Activated naive CD4-positive, alpha-beta T cell treated with anti-CD3 and anti-CD28 coated beads for 36 hours (primary cell): ENCODE results near the gene CDKN2D. TPM values are rescaled to one million over a fixed set of nuclear protein-coding genes. Genes with fewer than 3 reads are reported as not detected.
"Not testable (repeated sequence)": the region's sequence is repeated elsewhere in the genome, so short reads cannot be mapped to it uniquely, and the experiment has no call there.

ENCODE experiments used
- CTCF ChIA-PET: fragments of 350-600 bp; sonication (Branson Sonifier 250); formaldehyde crosslinking; loops from one replicate; lab custom pipeline; 2021; ENCODE audit warnings: antibody characterized with exemption; lab: Charles Lee
- DNase-seq: peaks from one replicate; pipeline ENCODE4 v3.0.0-alpha.2; 2020
- H3K27ac Mint-ChIP-seq: one replicate; pipeline ENCODE4 v1.8.0; 2021; ENCODE audit warnings: mild to moderate bottlenecking, mixed read lengths
- H3K27me3 Mint-ChIP-seq: one replicate; pipeline ENCODE4 v1.8.0; 2021; ENCODE audit warnings: low read depth, mixed read lengths
- H3K36me3 Mint-ChIP-seq: one replicate; pipeline ENCODE4 v1.8.0; 2021; ENCODE audit warnings: low read depth, mixed read lengths
- H3K4me1 Mint-ChIP-seq: one replicate; pipeline ENCODE4 v1.8.0; 2021; ENCODE audit warnings: low read depth, mixed read lengths
- H3K4me3 Mint-ChIP-seq: one replicate; pipeline ENCODE4 v1.8.0; 2021; ENCODE audit warnings: mild to moderate bottlenecking, moderate library complexity, mixed read lengths
- H3K9me3 Mint-ChIP-seq: one replicate; pipeline ENCODE4 v1.8.0; 2021; ENCODE audit warnings: mixed read lengths
- intact Hi-C: fragments of 100-400 bp; cut with micrococcal nuclease; formaldehyde crosslinking; loops from one replicate; pipeline ENCODE4 v1.15.1; 2023
- total RNA-seq, 2 experiments: library from RNA; stranded (reverse); gene quantifications; one replicate each; pipeline ENCODE4 v1.2.3, GENCODE V29; 2021

CDKN2D gene
- total RNA-seq, 2 experiments from 2014 or later: 69.2 to 75.2 TPM

- H3K36me3 Mint-ChIP-seq: peaks cover 1% of the 10 kb centered on the region
- no peaks in the 10 kb centered on the region for H3K9me3 Mint-ChIP-seq
- CTCF ChIA-PET: interaction anchor here (1.1 kb wide), 1 partner anchor 75 kb away, joined by 4 read pairs; no protein-coding TSS in a partner anchor
- no peak for DNase-seq
- H3K27ac Mint-ChIP-seq: no peak overlapping the region
- H3K4me3 Mint-ChIP-seq: no peak overlapping the region
- H3K4me1 Mint-ChIP-seq: peaks cover 8% of the 10 kb centered on the region
- no peaks in the 10 kb centered on the region for H3K27me3 Mint-ChIP-seq
- intact Hi-C loops: no loop called here
Measured at GRCh38 chr19:10575011-10575716, 6.4 kb upstream of the CDKN2D start.

- intact Hi-C loops: no loop called here
- Mint-ChIP-seq H3K4me3 (no peak overlapping the region), H3K27me3 (no peaks in the 10 kb centered on the region), H3K9me3 (no peaks in the 10 kb centered on the region), H3K4me1 (peaks cover 14% of the 10 kb centered on the region), H3K27ac (no peak overlapping the region), H3K36me3 (peaks cover 2% of the 10 kb centered on the region)
- no peak for DNase-seq
- CTCF ChIA-PET: interaction anchor here (4.0 kb wide), 1 partner anchor 125 kb away, joined by 15 read pairs; no protein-coding TSS in a partner anchor
Measured at GRCh38 chr19:10574462-10574861, 5.7 kb upstream of the CDKN2D start.

GRCh38 chr19:10573793-10574192 is 5.0 kb upstream of the CDKN2D start:
- intact Hi-C loops, DNase-seq, H3K27me3 Mint-ChIP-seq, H3K27ac Mint-ChIP-seq, H3K9me3 Mint-ChIP-seq, H3K4me3 Mint-ChIP-seq, H3K36me3 Mint-ChIP-seq: not testable (repeated sequence)
- peaks cover 16% of the 10 kb centered on the region for H3K4me1 Mint-ChIP-seq
- CTCF ChIA-PET: interaction anchor here (1.2 to 4.7 kb wide), 4 partner anchors 7 to 125 kb away, joined by 3 to 36 read pairs (median 9); no protein-coding TSS in a partner anchor

GRCh38 chr19:10568062-10568825 is 535 bp downstream of the CDKN2D start:
- CTCF ChIA-PET: interaction anchor here (0.7 to 3.0 kb wide), 9 partner anchors 13 to 162 kb away, joined by 3 to 9 read pairs (median 4); no protein-coding TSS in a partner anchor
- H3K27ac Mint-ChIP-seq: peak overlapping the region; percentile 98
- H3K4me1 Mint-ChIP-seq: peaks cover 43% of the 10 kb centered on the region
- H3K27me3 Mint-ChIP-seq: no peaks in the 10 kb centered on the region
- no peaks in the 10 kb centered on the region for H3K9me3 Mint-ChIP-seq
- H3K36me3 Mint-ChIP-seq: peaks cover 34% of the 10 kb centered on the region
- intact Hi-C loops: loop anchor here (1.0 to 5.0 kb wide), 7 partner anchors 129 to 523 kb away; partner anchors contain the start of genes CARM1, SMARCA4 and TMED1
- peak overlapping the region; percentile 94 for H3K4me3 Mint-ChIP-seq
- peak; percentile 75 for DNase-seq

GRCh38 chr19:10567656-10568055 is 1.1 kb downstream of the CDKN2D start:
- Mint-ChIP-seq H3K4me3 (peak overlapping the region; percentile 94), H3K9me3 (no peaks in the 10 kb centered on the region), H3K4me1 (peaks cover 44% of the 10 kb centered on the region), H3K27me3 (no peaks in the 10 kb centered on the region), H3K36me3 (peaks cover 35% of the 10 kb centered on the region), H3K27ac (peak overlapping the region; percentile 98)
- intact Hi-C loops: loop anchor here (1.0 to 5.0 kb wide), 7 partner anchors 130 to 523 kb away; partner anchors contain the start of genes CARM1, SMARCA4 and TMED1
- DNase-seq: no peak
- CTCF ChIA-PET: interaction anchor here (0.7 to 3.0 kb wide), 8 partner anchors 14 to 161 kb away, joined by 3 to 9 read pairs (median 4); no protein-coding TSS in a partner anchor

GRCh38 chr19:10566658-10567410 is 1.9 kb downstream of the CDKN2D start:
- no peaks in the 10 kb centered on the region for H3K27me3 Mint-ChIP-seq
- CTCF ChIA-PET: interaction anchor here (0.5 to 3.0 kb wide), 7 partner anchors 14 to 168 kb away, joined by 3 to 9 read pairs (median 4); no protein-coding TSS in a partner anchor
- H3K27ac Mint-ChIP-seq: peak overlapping the region; percentile 98
- no peaks in the 10 kb centered on the region for H3K9me3 Mint-ChIP-seq
- DNase-seq: peak; percentile 71
- peaks cover 42% of the 10 kb centered on the region for H3K4me1 Mint-ChIP-seq
- peaks cover 38% of the 10 kb centered on the region for H3K36me3 Mint-ChIP-seq
- intact Hi-C loops: loop anchor here (1.0 to 5.0 kb wide), 4 partner anchors 24 to 150 kb away; partner anchors contain the start of genes ATG4D and ILF3
- H3K4me3 Mint-ChIP-seq: peak overlapping the region; percentile 94

- CTCF ChIA-PET: interaction anchor here (0.5 to 3.0 kb wide), 3 partner anchors 13 to 168 kb away, joined by 3 to 9 read pairs (median 4); no protein-coding TSS in a partner anchor
- H3K4me1 Mint-ChIP-seq: peaks cover 47% of the 10 kb centered on the region
- intact Hi-C loops: loop anchor here (1.0 to 5.0 kb wide), 4 partner anchors 23 to 149 kb away; partner anchors contain the start of genes ATG4D and ILF3
Measured at GRCh38 chr19:10566408-10566657, 2.4 kb downstream of the CDKN2D start.

GRCh38 chr19:10565567-10566407 is 3.0 kb downstream of the CDKN2D start, which contains the start of gene KRI1:
Gene KRI1, minus strand, starts transcription at chr19:10566010. Its CDS starts 11 bp downstream, at chr19:10565999.
- peak; percentile 99 for DNase-seq
- Mint-ChIP-seq H3K4me3 (peak within 1 kb of the TSS; percentile 94), H3K4me1 (peaks cover 49% of the 10 kb centered on the region), H3K27me3 (no peaks in the 10 kb centered on the region), H3K36me3 (peaks cover 46% of the 10 kb centered on the region), H3K9me3 (no peaks in the 10 kb centered on the region), H3K27ac (peak within 1 kb of the TSS; percentile 98)
- intact Hi-C loops: loop anchor here (1.0 to 5.0 kb wide), 5 partner anchors 10 to 148 kb away; partner anchors contain the start of genes ATG4D and ILF3
- CTCF ChIA-PET: interaction anchor here (0.5 to 3.0 kb wide), 3 partner anchors 13 to 169 kb away, joined by 3 to 9 read pairs (median 4); no protein-coding TSS in a partner anchor

More at GRCh38 chr19:10566408-10566657, 2.4 kb downstream of the CDKN2D start:
- Mint-ChIP-seq H3K9me3 (no peaks in the 10 kb centered on the region), H3K36me3 (peaks cover 43% of the 10 kb centered on the region), H3K27ac (peak overlapping the region; percentile 98), H3K27me3 (no peaks in the 10 kb centered on the region), H3K4me3 (peak overlapping the region; percentile 94)
- no peak for DNase-seq

GRCh38 chr19:10565028-10565566 is 3.7 kb downstream of the CDKN2D start:
- CTCF ChIA-PET: no interaction called here
- H3K36me3 Mint-ChIP-seq: peaks cover 51% of the 10 kb centered on the region
- H3K4me1 Mint-ChIP-seq: peaks cover 47% of the 10 kb centered on the region
- H3K4me3 Mint-ChIP-seq: peak overlapping the region; percentile 94
- peak; percentile 67 for DNase-seq
- intact Hi-C loops: loop anchor here (1.0 to 5.0 kb wide), 3 partner anchors 10 to 148 kb away; no protein-coding TSS in a partner anchor
- H3K9me3 Mint-ChIP-seq: no peaks in the 10 kb centered on the region
- peak overlapping the region; percentile 98 for H3K27ac Mint-ChIP-seq
- no peaks in the 10 kb centered on the region for H3K27me3 Mint-ChIP-seq

GRCh38 chr19:10562609-10563008 is 6.2 kb downstream of the CDKN2D start:
- intact Hi-C loops: no loop called here
- H3K27me3 Mint-ChIP-seq: no peaks in the 10 kb centered on the region
- H3K9me3 Mint-ChIP-seq: no peaks in the 10 kb centered on the region
- CTCF ChIA-PET: interaction anchor here (0.6 to 1.5 kb wide), 4 partner anchors 11 to 137 kb away, joined by 4 to 8 read pairs (median 4); no protein-coding TSS in a partner anchor
- no peak for DNase-seq
- H3K4me1 Mint-ChIP-seq: peaks cover 47% of the 10 kb centered on the region
- peaks cover 58% of the 10 kb centered on the region for H3K36me3 Mint-ChIP-seq
- peak overlapping the region; percentile 8 for H3K27ac Mint-ChIP-seq
- H3K4me3 Mint-ChIP-seq: peak overlapping the region; percentile 27
